T-helper 2 cell treated with Interferon-gamma antibody and Interleukin-4, amounts not matched to agents 5 μg/mL and 100 μg/mL, for 36 hours (primary cell): ENCODE measurements around the gene EID2.
A peak's percentile ranks its signal among the peaks of the same experiment; 100 is the strongest.

Source experiments
- DNase-seq: peaks from one replicate; pipeline ENCODE4 v3.0.0; 2021; ENCODE audit warnings: low spot score
- H3K27ac Mint-ChIP-seq: one replicate; pipeline ENCODE4 v1.8.0; 2021; ENCODE audit warnings: mild to moderate bottlenecking, mixed read lengths
- H3K27me3 Mint-ChIP-seq: one replicate; pipeline ENCODE4 v1.8.0; 2021; ENCODE audit warnings: low read depth, mixed read lengths
- H3K36me3 Mint-ChIP-seq: one replicate; pipeline ENCODE4 v1.8.0; 2021; ENCODE audit warnings: low read depth, mixed read lengths
- H3K4me1 Mint-ChIP-seq: one replicate; pipeline ENCODE4 v1.8.0; 2021; ENCODE audit warnings: low read depth, mixed read lengths
- H3K4me3 Mint-ChIP-seq: one replicate; pipeline ENCODE4 v1.8.0; 2022; ENCODE audit warnings: mild to moderate bottlenecking, moderate library complexity, mixed read lengths
- H3K9me3 Mint-ChIP-seq: one replicate; pipeline ENCODE4 v1.8.0; 2021; ENCODE audit warnings: mixed read lengths

Gene EID2

GRCh38 chr19:39502640-39503417, 37.1 kb downstream of the EID2 start:
- Mint-ChIP-seq H3K9me3 (no peaks in the 10 kb centered on the region), H3K4me1 (peaks cover 23% of the 10 kb centered on the region), H3K27ac (no peak overlapping the region), H3K4me3 (no peak overlapping the region), H3K36me3 (peaks cover 2% of the 10 kb centered on the region), H3K27me3 (peaks cover 69% of the 10 kb centered on the region)
- peak; percentile 81 for DNase-seq

- DNase-seq, result no peak
- Mint-ChIP-seq H3K4me3 (no peak overlapping the region), H3K36me3 (peaks cover 2% of the 10 kb centered on the region), H3K27ac (no peak overlapping the region), H3K9me3 (no peaks in the 10 kb centered on the region), H3K27me3 (peaks cover 71% of the 10 kb centered on the region), H3K4me1 (peaks cover 14% of the 10 kb centered on the region)
Measured at GRCh38 chr19:39501340-39501739, 38.6 kb downstream of the EID2 start.

- no peak for DNase-seq
- no peak overlapping the region for H3K4me3 Mint-ChIP-seq
- no peak overlapping the region for H3K27ac Mint-ChIP-seq
- no peaks in the 10 kb centered on the region for H3K9me3 Mint-ChIP-seq
- peaks cover 71% of the 10 kb centered on the region for H3K27me3 Mint-ChIP-seq
- peaks cover 2% of the 10 kb centered on the region for H3K36me3 Mint-ChIP-seq
- H3K4me1 Mint-ChIP-seq, result peaks cover 12% of the 10 kb centered on the region
Measured at GRCh38 chr19:39500543-39500942, 39.4 kb downstream of the EID2 start.

GRCh38 chr19:39499932-39500331, 40.0 kb downstream of the EID2 start:
- no peaks in the 10 kb centered on the region for H3K9me3 Mint-ChIP-seq
- DNase-seq, result no peak
- H3K36me3 Mint-ChIP-seq, result peaks cover 2% of the 10 kb centered on the region
- no peak overlapping the region for H3K4me3 Mint-ChIP-seq
- H3K27ac Mint-ChIP-seq, result no peak overlapping the region
- peaks cover 12% of the 10 kb centered on the region for H3K4me1 Mint-ChIP-seq
- H3K27me3 Mint-ChIP-seq, result peaks cover 69% of the 10 kb centered on the region

GRCh38 chr19:39498798-39499642, 40.9 kb downstream of the EID2 start, which contains the start of gene DLL3:
DLL3 (plus strand) TSS chr19:39498947; CDS start chr19:39498975, 28 bp downstream.
- H3K4me1 Mint-ChIP-seq, result peaks cover 12% of the 10 kb centered on the region
- no peak within 1 kb of the TSS for H3K27ac Mint-ChIP-seq
- H3K36me3 Mint-ChIP-seq, result peaks cover 2% of the 10 kb centered on the region
- H3K27me3 Mint-ChIP-seq, result peaks cover 61% of the 10 kb centered on the region
- H3K4me3 Mint-ChIP-seq, result peak within 1 kb of the TSS; percentile 37
- no peak for DNase-seq
- H3K9me3 Mint-ChIP-seq, result no peaks in the 10 kb centered on the region

- peak overlapping the region; percentile 37 for H3K4me3 Mint-ChIP-seq
- peaks cover 8% of the 10 kb centered on the region for H3K4me1 Mint-ChIP-seq
- no peak for DNase-seq
- peaks cover 55% of the 10 kb centered on the region for H3K27me3 Mint-ChIP-seq
- peaks cover 2% of the 10 kb centered on the region for H3K36me3 Mint-ChIP-seq
- H3K27ac Mint-ChIP-seq, result no peak overlapping the region
- no peaks in the 10 kb centered on the region for H3K9me3 Mint-ChIP-seq
Measured at GRCh38 chr19:39497996-39498797, 41.8 kb downstream of the EID2 start.

- no peak overlapping the region for H3K27ac Mint-ChIP-seq
- no peaks in the 10 kb centered on the region for H3K9me3 Mint-ChIP-seq
- H3K27me3 Mint-ChIP-seq, result peaks cover 52% of the 10 kb centered on the region
- H3K36me3 Mint-ChIP-seq, result peaks cover 4% of the 10 kb centered on the region
- peaks cover 6% of the 10 kb centered on the region for H3K4me1 Mint-ChIP-seq
- no peak for DNase-seq
- no peak overlapping the region for H3K4me3 Mint-ChIP-seq
Measured at GRCh38 chr19:39497701-39497995, 42.3 kb downstream of the EID2 start.

- H3K9me3 Mint-ChIP-seq, result no peaks in the 10 kb centered on the region
- no peak overlapping the region for H3K4me3 Mint-ChIP-seq
- H3K36me3 Mint-ChIP-seq, result peaks cover 4% of the 10 kb centered on the region
- H3K27me3 Mint-ChIP-seq, result peaks cover 45% of the 10 kb centered on the region
- DNase-seq, result no peak
- no peak overlapping the region for H3K27ac Mint-ChIP-seq
- peaks cover 6% of the 10 kb centered on the region for H3K4me1 Mint-ChIP-seq
Measured at GRCh38 chr19:39496063-39496462, 43.9 kb downstream of the EID2 start.

GRCh38 chr19:39494661-39495060, 45.3 kb downstream of the EID2 start:
- no peak overlapping the region for H3K4me3 Mint-ChIP-seq
- peaks cover 6% of the 10 kb centered on the region for H3K36me3 Mint-ChIP-seq
- no peaks in the 10 kb centered on the region for H3K9me3 Mint-ChIP-seq
- peaks cover 31% of the 10 kb centered on the region for H3K27me3 Mint-ChIP-seq
- DNase-seq, result no peak
- H3K27ac Mint-ChIP-seq, result no peak overlapping the region
- peaks cover 6% of the 10 kb centered on the region for H3K4me1 Mint-ChIP-seq

- no peaks in the 10 kb centered on the region for H3K9me3 Mint-ChIP-seq
- no peak overlapping the region for H3K27ac Mint-ChIP-seq
- no peaks in the 10 kb centered on the region for H3K4me1 Mint-ChIP-seq
- H3K4me3 Mint-ChIP-seq, result no peak overlapping the region
- H3K27me3 Mint-ChIP-seq, result peaks cover 17% of the 10 kb centered on the region
- no peak for DNase-seq
- peaks cover 15% of the 10 kb centered on the region for H3K36me3 Mint-ChIP-seq
Measured at GRCh38 chr19:39492788-39493187, 47.2 kb downstream of the EID2 start.

GRCh38 chr19:39492225-39492624, 47.7 kb downstream of the EID2 start:
- no peak for DNase-seq
- Mint-ChIP-seq H3K36me3 (peaks cover 16% of the 10 kb centered on the region), H3K4me3 (no peak overlapping the region), H3K4me1 (no peaks in the 10 kb centered on the region), H3K27me3 (peaks cover 12% of the 10 kb centered on the region), H3K9me3 (no peaks in the 10 kb centered on the region), H3K27ac (no peak overlapping the region)

- H3K27ac Mint-ChIP-seq, result no peak overlapping the region
- H3K4me3 Mint-ChIP-seq, result no peak overlapping the region
- peaks cover 21% of the 10 kb centered on the region for H3K36me3 Mint-ChIP-seq
- H3K4me1 Mint-ChIP-seq, result no peaks in the 10 kb centered on the region
- no peak for DNase-seq
- H3K9me3 Mint-ChIP-seq, result no peaks in the 10 kb centered on the region
- no peaks in the 10 kb centered on the region for H3K27me3 Mint-ChIP-seq
Measured at GRCh38 chr19:39489756-39490155, 50.2 kb downstream of the EID2 start.
